Measurements from ENCODE around the gene SIPA1L3.
"Not testable (repeated sequence)": the region's sequence is repeated elsewhere in the genome, so short reads cannot be mapped to it uniquely, and the experiment has no call there.

Gene SIPA1L3

DNA sequence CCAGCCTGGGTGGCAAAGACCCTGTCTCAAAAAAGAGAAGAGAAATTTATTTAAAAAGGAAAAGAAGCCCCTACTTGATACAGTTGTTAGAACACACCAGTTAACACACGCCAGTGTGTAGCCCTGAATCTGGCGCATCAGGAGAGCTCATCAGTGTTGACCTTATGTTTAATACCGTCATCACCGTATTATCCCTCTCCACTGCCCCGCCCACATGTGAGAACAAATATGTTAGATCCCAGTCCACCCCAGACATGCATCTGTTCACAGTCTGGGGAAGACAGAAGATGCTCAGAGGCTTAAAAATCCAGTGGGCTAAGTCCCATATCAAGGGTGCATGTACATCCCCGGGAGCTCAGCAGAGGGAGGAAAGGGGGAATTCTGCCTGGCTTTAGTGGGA is 161.8 kb downstream of the SIPA1L3 start:
- Histone ChIP-seq H3K9me3 (ENCODE audit: control insufficient read depth in 1 of 2, low read length in 2 of 2) (no peaks in the 10 kb centered on the region), H3K4me1 (ENCODE audit: control insufficient read depth in 1 of 2, insufficient read depth in 2 of 2, low read length in 2 of 2) (no peaks in the 10 kb centered on the region), H3K36me3 (ENCODE audit: control insufficient read depth in 1 of 2, insufficient read depth in 2 of 2, low read length in 2 of 2) (no peaks in the 10 kb centered on the region), H3K27ac (ENCODE audit: low read length) (no peak overlapping the region), H3K4me3 (ENCODE audit: low read depth in 1 of 2, low read length in 2 of 2) (no peak overlapping the region), H3K27me3 (ENCODE audit: low read depth, low read length) (no peaks in the 10 kb centered on the region)

GRCh38 chr19:38070573-38070972 is 163.6 kb downstream of the SIPA1L3 start:
- no peaks in the 10 kb centered on the region for H3K36me3 ChIP-seq (ENCODE audit: control insufficient read depth in 1 of 2, insufficient read depth in 2 of 2, low read length in 2 of 2)
- no peaks in the 10 kb centered on the region for H3K4me1 ChIP-seq (ENCODE audit: control insufficient read depth in 1 of 2, insufficient read depth in 2 of 2, low read length in 2 of 2)
- no peaks in the 10 kb centered on the region for H3K27me3 ChIP-seq (ENCODE audit: low read depth, low read length)
- no peak overlapping the region for H3K4me3 ChIP-seq (ENCODE audit: low read depth in 1 of 2, low read length in 2 of 2)
- H3K27ac ChIP-seq (ENCODE audit: low read length): no peak overlapping the region
- no peaks in the 10 kb centered on the region for H3K9me3 ChIP-seq (ENCODE audit: control insufficient read depth in 1 of 2, low read length in 2 of 2)

- not testable (repeated sequence) for H3K4me3 ChIP-seq (ENCODE audit: low read depth in 1 of 2, low read length in 2 of 2); H3K27ac ChIP-seq (ENCODE audit: low read length); H3K27me3 ChIP-seq (ENCODE audit: low read depth, low read length); H3K4me1 ChIP-seq (ENCODE audit: control insufficient read depth in 1 of 2, insufficient read depth in 2 of 2, low read length in 2 of 2); H3K36me3 ChIP-seq (ENCODE audit: control insufficient read depth in 1 of 2, insufficient read depth in 2 of 2, low read length in 2 of 2); H3K9me3 ChIP-seq (ENCODE audit: control insufficient read depth in 1 of 2, low read length in 2 of 2)
These were observed 164.0 kb downstream of the SIPA1L3 start for GRCh38 chr19:38071054-38071453.

- Histone ChIP-seq H3K9me3 (ENCODE audit: control insufficient read depth in 1 of 2, low read length in 2 of 2) (peaks cover 0 to 3% of the 10 kb centered on the region in 2 donors), H3K27me3 (ENCODE audit: low read depth, low read length) (no peaks in the 10 kb centered on the region), H3K27ac (ENCODE audit: low read length) (no peak overlapping the region), H3K36me3 (ENCODE audit: control insufficient read depth in 1 of 2, insufficient read depth in 2 of 2, low read length in 2 of 2) (no peaks in the 10 kb centered on the region), H3K4me3 (ENCODE audit: low read depth in 1 of 2, low read length in 2 of 2) (no peak overlapping the region), H3K4me1 (ENCODE audit: control insufficient read depth in 1 of 2, insufficient read depth in 2 of 2, low read length in 2 of 2) (no peaks in the 10 kb centered on the region)
These were observed 164.6 kb downstream of the SIPA1L3 start for GRCh38 chr19:38071647-38072046.

DNA sequence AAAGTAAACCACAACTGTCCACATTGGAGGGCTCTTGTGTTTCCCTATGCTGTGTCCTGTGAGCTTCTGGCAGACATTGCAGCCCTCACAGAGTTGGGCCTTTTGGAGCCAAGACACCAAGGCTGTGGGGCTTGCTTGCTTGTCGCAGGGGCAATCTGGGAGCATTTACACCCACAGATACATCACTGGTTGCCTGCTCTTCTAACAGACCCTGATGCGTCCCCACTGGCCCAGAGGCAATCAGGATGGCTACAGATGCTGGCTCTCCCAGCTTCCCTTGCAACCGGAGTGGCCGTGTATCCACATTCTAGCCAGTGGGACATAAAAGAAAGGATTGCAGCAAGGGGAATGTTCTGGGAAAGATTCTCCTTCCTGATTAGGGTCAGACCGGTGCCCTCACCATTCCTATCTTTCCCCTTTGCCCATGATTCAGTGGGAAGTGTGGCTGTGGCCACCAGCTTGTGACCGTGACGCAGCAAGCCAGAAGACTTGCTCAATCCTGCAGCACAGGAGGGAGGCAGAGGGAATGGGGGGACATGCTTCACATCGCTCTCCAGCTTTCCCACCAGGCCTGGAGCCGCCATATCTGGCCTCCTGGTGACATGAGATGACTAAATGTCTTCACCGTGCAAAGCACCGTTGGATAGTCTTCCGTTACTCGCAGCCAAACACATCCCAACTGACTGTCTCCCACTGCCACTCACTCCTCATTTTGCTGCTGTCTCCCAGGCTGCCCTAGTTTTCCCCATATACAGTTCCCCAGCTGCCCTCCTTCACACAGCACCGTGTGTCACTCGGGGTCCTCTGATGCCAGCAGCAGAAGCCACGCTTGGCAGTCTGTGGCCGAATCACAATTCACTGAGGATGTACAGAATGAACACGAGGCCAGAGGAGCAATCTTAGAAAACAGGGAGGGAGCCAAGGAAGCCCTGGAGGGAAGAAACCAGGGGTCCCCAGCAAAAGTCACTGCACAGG is 166.1 kb downstream of the SIPA1L3 start:
- no peaks in the 10 kb centered on the region for H3K36me3 ChIP-seq (ENCODE audit: control insufficient read depth in 1 of 2, insufficient read depth in 2 of 2, low read length in 2 of 2)
- H3K27ac ChIP-seq (ENCODE audit: low read length): no peak overlapping the region
- no peak overlapping the region for H3K4me3 ChIP-seq (ENCODE audit: low read depth in 1 of 2, low read length in 2 of 2)
- no peaks in the 10 kb centered on the region for H3K4me1 ChIP-seq (ENCODE audit: control insufficient read depth in 1 of 2, insufficient read depth in 2 of 2, low read length in 2 of 2)
- peaks cover 0 to 3% of the 10 kb centered on the region in 2 donors for H3K9me3 ChIP-seq (ENCODE audit: control insufficient read depth in 1 of 2, low read length in 2 of 2)
- no peaks in the 10 kb centered on the region for H3K27me3 ChIP-seq (ENCODE audit: low read depth, low read length)

GRCh38 chr19:38073841-38074685 is 167.1 kb downstream of the SIPA1L3 start:
- H3K9me3 ChIP-seq (ENCODE audit: control insufficient read depth in 1 of 2, low read length in 2 of 2): peaks cover 0 to 3% of the 10 kb centered on the region in 2 donors
- no peaks in the 10 kb centered on the region for H3K4me1 ChIP-seq (ENCODE audit: control insufficient read depth in 1 of 2, insufficient read depth in 2 of 2, low read length in 2 of 2)
- no peaks in the 10 kb centered on the region for H3K36me3 ChIP-seq (ENCODE audit: control insufficient read depth in 1 of 2, insufficient read depth in 2 of 2, low read length in 2 of 2)
- H3K27me3 ChIP-seq (ENCODE audit: low read depth, low read length): no peaks in the 10 kb centered on the region
- H3K4me3 ChIP-seq (ENCODE audit: low read depth in 1 of 2, low read length in 2 of 2): no peak overlapping the region
- no peak overlapping the region for H3K27ac ChIP-seq (ENCODE audit: low read length)

DNA sequence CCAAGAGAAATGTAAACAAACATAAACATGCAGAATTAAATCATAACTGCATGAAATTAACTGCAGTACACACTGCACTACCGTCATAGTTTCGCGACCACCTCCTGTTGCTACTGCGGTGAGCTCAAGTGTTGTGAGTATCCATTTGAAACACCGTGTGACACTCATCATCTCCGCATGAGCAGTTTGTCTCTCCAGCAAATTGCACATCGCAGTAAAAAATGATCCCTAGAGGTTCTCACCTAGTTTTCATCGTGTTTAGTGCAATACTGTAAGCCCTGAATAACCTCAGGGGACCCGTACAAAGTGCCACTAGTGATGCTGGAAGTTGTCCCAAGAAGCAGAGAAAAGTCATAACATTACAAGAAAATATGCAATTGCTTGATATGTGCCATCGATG is 169.3 kb downstream of the SIPA1L3 start:
- H3K4me1 ChIP-seq (ENCODE audit: control insufficient read depth in 1 of 2, insufficient read depth in 2 of 2, low read length in 2 of 2): no peaks in the 10 kb centered on the region

GRCh38 chr19:38078302-38078930 is 171.4 kb downstream of the SIPA1L3 start:
- Histone ChIP-seq H3K27ac (ENCODE audit: low read length) (no peak overlapping the region), H3K4me3 (ENCODE audit: low read depth in 1 of 2, low read length in 2 of 2) (no peak overlapping the region), H3K27me3 (ENCODE audit: low read depth, low read length) (no peaks in the 10 kb centered on the region), H3K9me3 (ENCODE audit: control insufficient read depth in 1 of 2, low read length in 2 of 2) (peaks cover 0 to 3% of the 10 kb centered on the region in 2 donors), H3K36me3 (ENCODE audit: control insufficient read depth in 1 of 2, insufficient read depth in 2 of 2, low read length in 2 of 2) (peaks cover 0 to 17% of the 10 kb centered on the region in 2 donors), H3K4me1 (ENCODE audit: control insufficient read depth in 1 of 2, insufficient read depth in 2 of 2, low read length in 2 of 2) (no peaks in the 10 kb centered on the region)

More for the DNA sequence above, 169.3 kb downstream of the SIPA1L3 start:
- Histone ChIP-seq H3K27ac (ENCODE audit: low read length) (no peak overlapping the region), H3K36me3 (ENCODE audit: control insufficient read depth in 1 of 2, insufficient read depth in 2 of 2, low read length in 2 of 2) (peaks cover 0 to 3% of the 10 kb centered on the region in 2 donors), H3K4me3 (ENCODE audit: low read depth in 1 of 2, low read length in 2 of 2) (no peak overlapping the region), H3K9me3 (ENCODE audit: control insufficient read depth in 1 of 2, low read length in 2 of 2) (peaks cover 0 to 3% of the 10 kb centered on the region in 2 donors), H3K27me3 (ENCODE audit: low read depth, low read length) (no peaks in the 10 kb centered on the region)

- H3K4me3 ChIP-seq (ENCODE audit: low read depth in 1 of 2, low read length in 2 of 2): no peak overlapping the region
- no peak overlapping the region for H3K27ac ChIP-seq (ENCODE audit: low read length)
- peaks cover 0 to 17% of the 10 kb centered on the region in 2 donors for H3K36me3 ChIP-seq (ENCODE audit: control insufficient read depth in 1 of 2, insufficient read depth in 2 of 2, low read length in 2 of 2)
- H3K27me3 ChIP-seq (ENCODE audit: low read depth, low read length): no peaks in the 10 kb centered on the region
- peaks cover 0 to 3% of the 10 kb centered on the region in 2 donors for H3K9me3 ChIP-seq (ENCODE audit: control insufficient read depth in 1 of 2, low read length in 2 of 2)
- H3K4me1 ChIP-seq (ENCODE audit: control insufficient read depth in 1 of 2, insufficient read depth in 2 of 2, low read length in 2 of 2): no peaks in the 10 kb centered on the region
These were observed 172.9 kb downstream of the SIPA1L3 start for GRCh38 chr19:38079926-38080380.

DNA sequence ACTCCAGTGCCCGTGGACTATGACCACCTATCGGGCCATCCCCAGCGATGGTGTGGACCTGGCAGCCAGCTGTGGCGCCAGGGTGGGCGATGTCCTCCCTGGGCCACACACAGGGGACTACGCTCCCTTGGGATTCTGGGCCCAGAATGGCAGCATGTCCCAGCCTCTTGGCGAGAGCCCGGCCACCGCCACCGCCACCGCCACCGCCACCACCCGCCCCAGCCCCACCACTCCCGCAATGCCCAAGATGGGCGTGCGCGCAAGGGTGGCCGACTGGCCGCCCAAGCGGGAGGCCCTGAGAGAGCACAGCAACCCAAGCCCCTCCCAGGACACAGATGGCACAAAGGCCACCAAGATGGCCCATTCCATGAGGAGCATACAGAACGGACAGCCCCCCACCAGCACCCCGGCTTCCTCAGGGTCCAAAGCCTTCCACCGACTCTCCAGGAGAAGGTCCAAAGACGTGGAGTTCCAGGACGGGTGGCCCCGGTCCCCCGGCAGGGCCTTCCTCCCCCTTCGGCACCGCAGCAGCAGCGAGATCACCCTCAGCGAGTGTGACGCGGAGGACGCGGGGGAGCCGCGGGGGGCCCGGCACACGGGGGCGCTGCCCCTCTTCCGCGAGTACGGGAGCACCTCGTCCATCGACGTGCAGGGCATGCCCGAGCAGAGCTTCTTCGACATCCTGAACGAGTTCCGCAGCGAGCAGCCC is 174.7 kb downstream of the SIPA1L3 start:
- Histone ChIP-seq H3K9me3 (ENCODE audit: control insufficient read depth in 1 of 2, low read length in 2 of 2) (no peaks in the 10 kb centered on the region), H3K4me1 (ENCODE audit: control insufficient read depth in 1 of 2, insufficient read depth in 2 of 2, low read length in 2 of 2) (no peaks in the 10 kb centered on the region), H3K27me3 (ENCODE audit: low read depth, low read length) (no peaks in the 10 kb centered on the region), H3K27ac (ENCODE audit: low read length) (no peak overlapping the region), H3K4me3 (ENCODE audit: low read depth in 1 of 2, low read length in 2 of 2) (no peak overlapping the region), H3K36me3 (ENCODE audit: control insufficient read depth in 1 of 2, insufficient read depth in 2 of 2, low read length in 2 of 2) (peaks cover 0 to 17% of the 10 kb centered on the region in 2 donors)

Data from muscle layer of duodenum (tissue), 2 donors.